IMR-90 (cell line): Measurements from ENCODE around the gene TFB2M. TPM values are rescaled to one million over a fixed set of nuclear protein-coding genes. Genes with fewer than 3 reads are reported as not detected.

Experiments used
- ATAC-seq: fragments of 200-7000 bp; cut with Tn5 transposase; 2 replicates; pipeline ENCODE4 v1.9.1; 2020; ENCODE audit warnings: low read depth, mild to moderate bottlenecking, moderate library complexity
- BruUV-seq: library from RNA; stranded (reverse); fragments of 400-500 nt; replicated peaks from 2 replicates; lab custom pipeline; 2021; lab: Mats Ljungman, UMichigan
- CTCF ChIA-PET: fragments of 300-600 bp; formaldehyde crosslinking; extraction: SDS; loops from one replicate; lab custom pipeline; 2021; ENCODE audit warnings: antibody characterized with exemption; lab: Yijun Ruan, JAX
- POLR2A ChIA-PET: fragments of 300-600 bp; sonication (Branson Sonifier 250); formaldehyde crosslinking; loops from one replicate; lab custom pipeline; 2022; ENCODE audit warnings: antibody characterized with exemption; ENCODE audit not compliant: unreplicated experiment; lab: Charles Lee
- DNase-seq: peaks from one replicate; pipeline ENCODE4 v3.0.0; 2013
- H2AFZ ChIP-seq: replicated peaks from 2 replicates; pipeline ENCODE3; 2013; ENCODE audit warnings: low read length, mild to moderate bottlenecking; ENCODE audit not compliant: poor library complexity
- H2AK5ac ChIP-seq: 2 replicates; pipeline ENCODE4 v1.6.1; 2013; ENCODE audit warnings: low read depth, low read length, inconsistent platforms
- H2AK9ac ChIP-seq: replicated peaks from 2 replicates; pipeline ENCODE3; 2013; ENCODE audit warnings: mild to moderate bottlenecking, low read depth, low read length, moderate library complexity; ENCODE audit not compliant: poor library complexity
- H2BK120ac ChIP-seq: 2 replicates; pipeline ENCODE4 v1.6.1; 2013; ENCODE audit warnings: low read depth, low read length, inconsistent platforms
- H2BK15ac ChIP-seq: 3 replicates; pipeline ENCODE4 v1.6.1; 2013; ENCODE audit warnings: low read depth, low read length, inconsistent platforms
- H2BK20ac ChIP-seq: 2 replicates; pipeline ENCODE4 v1.6.1; 2013; ENCODE audit warnings: low read depth, mild to moderate bottlenecking, inconsistent platforms, low read length, moderate library complexity
- H2BK5ac ChIP-seq: 2 replicates; pipeline ENCODE4 v1.6.1; 2013; ENCODE audit warnings: mild to moderate bottlenecking, low read depth, low read length, inconsistent platforms; ENCODE audit not compliant: poor library complexity, severe bottlenecking
- H3K14ac ChIP-seq: replicated peaks from 2 replicates; pipeline ENCODE4 v1.6.1; 2013; ENCODE audit warnings: low read depth, low read length, inconsistent platforms
- H3K18ac ChIP-seq: 2 replicates; pipeline ENCODE4 v1.6.1; 2013; ENCODE audit warnings: low read depth, low read length, control low read depth
- H3K23ac ChIP-seq: 2 replicates; pipeline ENCODE4 v1.6.1; 2013; ENCODE audit warnings: low read depth, low read length, inconsistent platforms
- H3K27ac ChIP-seq: 2 replicates; pipeline ENCODE4 v1.5.1; 2013; ENCODE audit warnings: mild to moderate bottlenecking, control low read depth, low read length; ENCODE audit not compliant: insufficient read depth
- H3K27me3 ChIP-seq: 2 replicates; pipeline ENCODE4 v1.6.1; 2013; ENCODE audit warnings: low read length; ENCODE audit not compliant: control insufficient read depth, insufficient read depth
- H3K36me3 ChIP-seq: 2 replicates; pipeline ENCODE4 v1.6.1; 2013; ENCODE audit warnings: low read length, mixed read lengths; ENCODE audit not compliant: control insufficient read depth, insufficient read depth
- H3K4ac ChIP-seq: 2 replicates; pipeline ENCODE4 v1.6.1; 2013; ENCODE audit warnings: low read depth, low read length, inconsistent platforms
- H3K4me1 ChIP-seq: 2 replicates; pipeline ENCODE4 v1.6.1; 2013; ENCODE audit warnings: low read length, mixed read lengths; ENCODE audit not compliant: control insufficient read depth, insufficient read depth
- H3K4me2 ChIP-seq: 2 replicates; pipeline ENCODE4 v1.6.1; 2013; ENCODE audit warnings: low read depth, mild to moderate bottlenecking, control low read depth, low read length, moderate library complexity
- H3K4me3 ChIP-seq: 2 replicates; pipeline ENCODE4 v1.5.1; 2013; ENCODE audit warnings: low read depth, mild to moderate bottlenecking, control low read depth, low read length, moderate library complexity; ENCODE audit not compliant: insufficient read depth
- H3K56ac ChIP-seq: 2 replicates; pipeline ENCODE4 v1.6.1; 2013; ENCODE audit warnings: low read length, inconsistent platforms; ENCODE audit not compliant: insufficient read depth; ENCODE audit errors: extremely low read depth
- H3K79me1 ChIP-seq, 2 experiments: 2 replicates each; pipeline ENCODE4 v1.6.1; 2013; ENCODE audit warnings: low read length in 2 of 2, inconsistent platforms in 1 of 2, low read depth in 1 of 2
- H3K9ac ChIP-seq: 2 replicates; pipeline ENCODE4 v1.6.1; 2013; ENCODE audit warnings: low read depth, low read length, control low read depth
- H3K9me1 ChIP-seq: 2 replicates; pipeline ENCODE4 v1.6.1; 2013; ENCODE audit warnings: low read length, inconsistent platforms; ENCODE audit not compliant: insufficient read depth
- H3K9me3 ChIP-seq: 2 replicates; pipeline ENCODE4 v1.6.1; 2013; ENCODE audit warnings: low read length; ENCODE audit not compliant: control insufficient read depth, insufficient read depth
- H4K20me1 ChIP-seq: 2 replicates; pipeline ENCODE4 v1.6.1; 2013; ENCODE audit warnings: low read length, inconsistent platforms; ENCODE audit not compliant: insufficient read depth
- H4K5ac ChIP-seq: 2 replicates; pipeline ENCODE4 v1.6.1; 2013; ENCODE audit warnings: mild to moderate bottlenecking, low read depth, low read length, control low read depth
- H4K8ac ChIP-seq, 2 experiments: 2 replicates each; pipeline ENCODE4 v1.6.1; 2013; ENCODE audit warnings: low read depth in 2 of 2, low read length in 2 of 2, control low read depth in 1 of 2, inconsistent platforms in 1 of 2
- H4K91ac ChIP-seq: 2 replicates; pipeline ENCODE4 v1.6.1; 2013; ENCODE audit warnings: low read depth, low read length, inconsistent platforms; ENCODE audit not compliant: insufficient read depth
- BHLHE40 ChIP-seq: fragments of 150-350 bp; IDR thresholded peaks from 2 replicates; pipeline ENCODE4 v1.6.1; 2016; ENCODE audit warnings: mild to moderate bottlenecking, low read depth, low read length
- CEBPB ChIP-seq: IDR thresholded peaks from 2 replicates; pipeline ENCODE4 v1.6.1; 2012; ENCODE audit warnings: low read depth, low read length, improper control_type of control experiment
- CHD1 ChIP-seq: IDR thresholded peaks from 2 replicates; pipeline ENCODE4 v1.6.1; 2012; ENCODE audit warnings: low read depth, low read length, improper control_type of control experiment
- CTCF ChIP-seq: conservative IDR thresholded peaks from 2 replicates; pipeline ENCODE4 v1.5.1; 2012; ENCODE audit warnings: mild to moderate bottlenecking, low read depth, low read length, improper control_type of control experiment
- FOS ChIP-seq: fragments of 150-350 bp; IDR thresholded peaks from 2 replicates; pipeline ENCODE4 v1.6.1; 2016; ENCODE audit warnings: low read depth, low read length
- MAFK ChIP-seq: IDR thresholded peaks from 2 replicates; pipeline ENCODE4 v1.6.1; 2012; ENCODE audit warnings: low read depth, low read length, improper control_type of control experiment
- MAZ ChIP-seq: IDR thresholded peaks from 2 replicates; pipeline ENCODE4 v1.6.1; 2012; ENCODE audit warnings: low read depth, mild to moderate bottlenecking, low read length, improper control_type of control experiment, moderate library complexity, borderline replicate concordance
- MXI1 ChIP-seq: IDR thresholded peaks from 2 replicates; pipeline ENCODE4 v1.6.1; 2012; ENCODE audit warnings: low read depth, mild to moderate bottlenecking, low read length, moderate library complexity, borderline replicate concordance
- NFE2L2 ChIP-seq: fragments of 150-350 bp; IDR thresholded peaks from 2 replicates; pipeline ENCODE4 v1.6.1; 2016; ENCODE audit warnings: low read depth, mild to moderate bottlenecking, low read length
- POLR2A ChIP-seq: IDR thresholded peaks from 2 replicates; pipeline ENCODE4 v1.6.1; 2012; ENCODE audit warnings: mild to moderate bottlenecking, low read depth, low read length
- RAD21 ChIP-seq: IDR thresholded peaks from 2 replicates; pipeline ENCODE4 v1.6.1; 2012; ENCODE audit warnings: low read length, improper control_type of control experiment
- RCOR1 ChIP-seq: IDR thresholded peaks from 2 replicates; pipeline ENCODE4 v1.6.1; 2012; ENCODE audit warnings: mild to moderate bottlenecking, low read length, improper control_type of control experiment; ENCODE audit not compliant: insufficient replicate concordance
- RFX5 ChIP-seq: IDR thresholded peaks from 2 replicates; pipeline ENCODE4 v1.8.0; 2012; ENCODE audit warnings: low read depth, mild to moderate bottlenecking, low read length, moderate library complexity
- SMC3 ChIP-seq: fragments of 150-350 bp; IDR thresholded peaks from 2 replicates; pipeline ENCODE4 v1.6.1; 2016; ENCODE audit warnings: low read depth, mild to moderate bottlenecking, antibody characterized with exemption, low read length, moderate library complexity
- WGBS, 2 experiments: methylation state at CpG; one replicate each; pipeline versions ENCODE4 v1.1.5 to v1.1.7; 2013; ENCODE audit warnings: missing lambda C conversion rate in 2 of 2; ENCODE audit not compliant: insufficient read length in 1 of 2; ENCODE audit errors: extremely low coverage in 2 of 2; 5-methylcytosine and 5-hydroxymethylcytosine counted together
- dilution Hi-C: fragments of 300-500 bp; cut with HindIII; formaldehyde crosslinking; loops from one replicate; pipeline ENCODE4 v1.14.3; 2018; ENCODE audit warnings: low sequenced_read_pairs; ENCODE audit not compliant: unreplicated experiment
- in situ Hi-C: fragments of 300-500 bp; cut with MboI; formaldehyde crosslinking; loops from 3 replicates; pipeline ENCODE4 v1.14.3; 2019; ENCODE audit warnings: low sequenced_read_pairs, inconsistent platforms, mixed read lengths
- intact Hi-C: fragments of 100-400 bp; cut with micrococcal nuclease; formaldehyde crosslinking; loops from 2 replicates; pipeline ENCODE4 v1.10.0; 2022
- polyA plus RNA-seq, 3 experiments: library from polyadenylated mRNA; depleted of rRNA; stranded (reverse); fragments of >200 nt; gene quantifications; 2 replicates each; pipeline ENCODE4 v1.2.3, GENCODE V29; 2012; ENCODE audit warnings: low replicate concordance in 1 of 3
- total RNA-seq: library from RNA; depleted of rRNA; stranded (reverse); fragments of >200 nt; gene quantifications from 2 replicates; pipeline ENCODE4 v1.2.3, GENCODE V29; 2012
- TF ChIP-seq, protein P1 (sequence below): fragments of 150-350 bp; IDR thresholded peaks from 2 replicates; pipeline ENCODE4 v1.6.1; 2017; ENCODE audit warnings: mild to moderate bottlenecking, antibody characterized with exemption, low read length, low read depth
- TF ChIP-seq, protein P2 (sequence below): fragments of 150-350 bp; IDR thresholded peaks from 2 replicates; pipeline ENCODE4 v1.6.1; 2016; ENCODE audit warnings: low read depth, mild to moderate bottlenecking, low read length, moderate library complexity, borderline replicate concordance

Gene TFB2M
- total and polyA plus RNA-seq, 2 of the 4 experiments (the other 2 are of a cell fraction) = 13.3 to 15.7 TPM

GRCh38 chr1:246530482-246530881 lies 35.6 kb downstream of the TFB2M start:
- dilution Hi-C loops (no loop called here), in situ Hi-C loops (no loop called here), intact Hi-C loops (no loop called here)
- no peaks in the 10 kb centered on the region for H4K20me1 ChIP-seq
- TF ChIP-seq CTCF (no peak), MAZ (no peak), SMC3 (no peak), BHLHE40 (no peak), CHD1 (no peak), NFE2L2 (no peak), POLR2A (no peak), RCOR1 (no peak), MXI1 (no peak), MAFK (no peak), CEBPB (no peak), FOS (no peak), RFX5 (no peak), RAD21 (no peak)
- TF ChIP-seq, protein P1, sequence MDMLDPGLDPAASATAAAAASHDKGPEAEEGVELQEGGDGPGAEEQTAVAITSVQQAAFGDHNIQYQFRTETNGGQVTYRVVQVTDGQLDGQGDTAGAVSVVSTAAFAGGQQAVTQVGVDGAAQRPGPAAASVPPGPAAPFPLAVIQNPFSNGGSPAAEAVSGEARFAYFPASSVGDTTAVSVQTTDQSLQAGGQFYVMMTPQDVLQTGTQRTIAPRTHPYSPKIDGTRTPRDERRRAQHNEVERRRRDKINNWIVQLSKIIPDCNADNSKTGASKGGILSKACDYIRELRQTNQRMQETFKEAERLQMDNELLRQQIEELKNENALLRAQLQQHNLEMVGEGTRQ = no peak
- TF ChIP-seq, protein P2, sequence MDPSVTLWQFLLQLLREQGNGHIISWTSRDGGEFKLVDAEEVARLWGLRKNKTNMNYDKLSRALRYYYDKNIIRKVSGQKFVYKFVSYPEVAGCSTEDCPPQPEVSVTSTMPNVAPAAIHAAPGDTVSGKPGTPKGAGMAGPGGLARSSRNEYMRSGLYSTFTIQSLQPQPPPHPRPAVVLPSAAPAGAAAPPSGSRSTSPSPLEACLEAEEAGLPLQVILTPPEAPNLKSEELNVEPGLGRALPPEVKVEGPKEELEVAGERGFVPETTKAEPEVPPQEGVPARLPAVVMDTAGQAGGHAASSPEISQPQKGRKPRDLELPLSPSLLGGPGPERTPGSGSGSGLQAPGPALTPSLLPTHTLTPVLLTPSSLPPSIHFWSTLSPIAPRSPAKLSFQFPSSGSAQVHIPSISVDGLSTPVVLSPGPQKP = no peak
- no peak overlapping the region for H3K4me3 ChIP-seq
- H3K9ac ChIP-seq = no peak overlapping the region
- no peak overlapping the region for H2BK20ac ChIP-seq
- H3K4me1 ChIP-seq = no peaks in the 10 kb centered on the region
- no CpG with 5 or more reads among the region's 2 CpGs for WGBS, 2 experiments
- no TSS peak for BruUV-seq
- H2AK5ac ChIP-seq = no peak overlapping the region
- H3K79me1 ChIP-seq = no peaks in the 10 kb centered on the region
- H3K27me3 ChIP-seq = peaks cover 13% of the 10 kb centered on the region
- no peak for ATAC-seq
- H4K91ac ChIP-seq = no peak overlapping the region
- H3K4ac ChIP-seq = no peak overlapping the region
- H2BK5ac ChIP-seq = no peak overlapping the region
- no peak overlapping the region for H3K23ac ChIP-seq
- H3K14ac ChIP-seq = no peak overlapping the region
- no peak overlapping the region for H2BK120ac ChIP-seq
- no peak overlapping the region for H2AFZ ChIP-seq
- ChIA-PET CTCF (no interaction called here), POLR2A (no interaction called here)
- H3K4me2 ChIP-seq = no peak overlapping the region
- H3K9me3 ChIP-seq = peaks cover 13% of the 10 kb centered on the region
- no peak overlapping the region for H2AK9ac ChIP-seq
- no peak for DNase-seq
- H3K27ac ChIP-seq = no peak overlapping the region
- H3K18ac ChIP-seq = no peak overlapping the region
- no peak overlapping the region for H2BK15ac ChIP-seq
- H3K9me1 ChIP-seq = no peaks in the 10 kb centered on the region
- H4K5ac ChIP-seq = no peak overlapping the region
- H3K36me3 ChIP-seq = no peaks in the 10 kb centered on the region
- H3K56ac ChIP-seq = no peak overlapping the region
- no peak overlapping the region for H4K8ac ChIP-seq
